HG02571 (cell line): ENCODE data around the gene CETP.
"Not testable (repeated sequence)": the region's sequence is repeated elsewhere in the genome, so short reads cannot be mapped to it uniquely, and the experiment has no call there.

ENCODE experiments used
- ATAC-seq: cut with Tn5 transposase; IDR thresholded peaks from one replicate; pipeline ENCODE4 v1.9.1; 2021; ENCODE audit warnings: mild to moderate bottlenecking, moderate library complexity; ENCODE audit not compliant: unreplicated experiment

CETP gene

DNA sequence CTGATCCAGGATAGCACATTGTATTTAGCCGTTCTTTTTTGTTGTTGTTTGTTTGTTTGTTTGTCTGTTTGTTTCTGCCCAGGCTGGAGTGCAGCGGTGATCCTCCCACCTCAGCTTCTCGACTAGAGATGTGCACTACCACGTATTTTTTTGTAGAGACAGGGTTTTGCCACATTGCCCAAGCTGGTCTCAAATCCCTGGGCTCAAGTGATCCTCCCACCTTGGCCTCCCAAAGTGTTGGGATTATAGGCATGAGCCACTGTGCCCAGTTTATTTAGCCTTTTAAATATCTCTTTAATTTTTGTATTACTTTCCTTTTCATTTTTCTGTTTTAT lies 18.4 kb downstream of the CETP start:
- ATAC-seq = no peak

DNA sequence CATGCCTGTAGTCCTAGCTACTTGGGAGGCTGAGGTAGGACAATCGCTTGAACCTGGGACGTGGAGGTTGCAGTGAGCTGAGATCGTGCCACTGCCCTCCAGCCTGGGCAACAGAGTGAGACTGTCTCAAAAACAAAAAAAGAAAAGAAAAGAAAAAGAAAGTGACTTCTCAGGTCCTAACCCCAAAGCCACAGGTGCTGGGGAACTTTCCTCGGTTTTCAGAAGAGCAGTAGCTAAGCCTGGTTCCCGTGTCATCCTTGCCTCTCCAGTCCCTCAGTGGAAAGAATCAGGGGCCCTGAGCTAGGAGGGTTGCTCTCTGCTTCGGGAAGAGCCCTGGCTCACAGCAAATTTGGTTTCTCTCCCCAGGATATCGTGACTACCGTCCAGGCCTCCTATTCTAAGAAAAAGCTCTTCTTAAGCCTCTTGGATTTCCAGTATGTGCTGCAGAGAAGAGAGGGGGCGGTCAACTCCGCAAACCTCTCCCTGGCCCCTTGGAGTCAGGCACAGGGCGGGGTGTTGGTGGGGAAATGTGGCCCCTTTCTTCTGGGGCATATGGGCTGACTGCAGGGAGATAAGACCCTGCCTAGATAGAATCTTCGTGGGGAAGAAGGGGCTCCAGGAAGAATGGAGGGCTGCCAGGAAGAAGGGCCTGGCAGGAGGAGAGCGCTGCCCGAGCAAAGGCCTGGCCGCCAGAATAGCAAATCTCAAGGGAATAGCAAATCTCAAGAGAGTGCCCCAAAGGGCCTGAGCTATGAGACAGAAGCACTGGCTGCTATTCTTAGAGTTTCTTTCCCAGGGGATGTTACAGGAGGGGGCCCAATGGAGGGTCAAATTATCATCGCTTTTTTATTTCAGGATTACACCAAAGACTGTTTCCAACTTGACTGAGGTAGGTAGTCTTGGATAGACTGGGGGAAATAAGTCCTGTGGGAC lies 19.3 kb downstream of the CETP start:
- ATAC-seq = no peak

DNA sequence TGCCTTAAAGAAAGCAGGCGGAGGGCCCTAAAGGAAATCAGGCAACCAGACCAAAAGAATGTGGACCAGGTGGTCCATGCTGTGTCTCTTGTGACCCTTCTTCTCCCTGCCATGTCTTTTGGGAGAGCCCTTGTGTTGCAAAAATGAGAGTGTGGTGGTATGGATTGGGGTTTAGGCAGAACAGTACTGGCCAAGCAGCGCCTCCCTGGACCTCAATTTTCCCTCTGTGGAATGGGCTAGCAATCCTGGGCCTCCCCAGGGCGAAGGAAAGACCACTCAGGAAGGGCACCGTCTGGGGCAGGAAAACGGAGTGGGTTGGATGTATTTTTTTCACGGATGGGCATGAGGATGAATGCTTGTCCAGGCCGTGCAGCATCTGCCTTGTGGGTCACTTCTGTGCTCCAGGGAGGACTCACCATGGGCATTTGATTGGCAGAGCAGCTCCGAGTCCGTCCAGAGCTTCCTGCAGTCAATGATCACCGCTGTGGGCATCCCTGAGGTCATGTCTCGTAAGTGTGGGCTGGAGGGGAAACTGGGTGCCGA lies 20.1 kb downstream of the CETP start:
- no peak for ATAC-seq

DNA sequence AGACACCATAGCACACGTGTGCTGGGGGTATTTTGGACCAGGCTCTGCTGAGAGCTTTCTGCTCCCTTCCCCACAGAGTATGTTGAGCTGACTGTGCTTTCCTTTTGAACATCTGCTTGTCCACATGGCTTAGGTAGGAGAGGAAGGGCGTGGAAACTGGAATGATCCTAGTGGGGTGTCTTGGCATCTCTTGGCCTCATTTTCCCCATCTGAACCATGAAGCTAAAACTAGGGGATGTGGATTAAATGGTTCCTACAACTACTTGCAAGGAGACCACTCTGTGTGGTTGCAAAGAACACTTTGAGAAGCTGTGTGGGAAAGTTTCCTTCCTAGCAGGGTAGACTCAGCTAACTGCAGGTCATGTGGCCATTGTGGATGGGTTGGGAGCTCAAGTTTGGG lies 20.9 kb downstream of the CETP start:
- no peak for ATAC-seq

DNA sequence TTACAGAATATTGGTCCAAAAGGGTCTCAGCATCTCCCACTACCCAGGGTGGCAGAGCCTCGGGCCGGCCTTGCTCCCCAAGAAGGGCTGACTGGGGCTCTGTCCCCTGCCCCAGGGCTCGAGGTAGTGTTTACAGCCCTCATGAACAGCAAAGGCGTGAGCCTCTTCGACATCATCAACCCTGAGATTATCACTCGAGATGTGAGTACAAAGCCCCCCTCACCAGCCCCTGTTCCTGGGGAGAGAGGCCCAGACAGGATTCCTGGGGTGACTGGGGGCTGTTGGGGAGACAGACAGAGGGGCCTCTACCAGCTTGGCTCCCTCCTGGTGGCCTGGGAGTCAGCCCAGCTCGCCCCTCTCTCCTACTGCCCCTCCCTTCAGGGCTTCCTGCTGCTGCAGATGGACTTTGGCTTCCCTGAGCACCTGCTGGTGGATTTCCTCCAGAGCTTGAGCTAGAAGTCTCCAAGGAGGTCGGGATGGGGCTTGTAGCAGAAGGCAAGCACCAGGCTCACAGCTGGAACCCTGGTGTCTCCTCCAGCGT lies 21.5 kb downstream of the CETP start:
- ATAC-seq = no peak

DNA sequence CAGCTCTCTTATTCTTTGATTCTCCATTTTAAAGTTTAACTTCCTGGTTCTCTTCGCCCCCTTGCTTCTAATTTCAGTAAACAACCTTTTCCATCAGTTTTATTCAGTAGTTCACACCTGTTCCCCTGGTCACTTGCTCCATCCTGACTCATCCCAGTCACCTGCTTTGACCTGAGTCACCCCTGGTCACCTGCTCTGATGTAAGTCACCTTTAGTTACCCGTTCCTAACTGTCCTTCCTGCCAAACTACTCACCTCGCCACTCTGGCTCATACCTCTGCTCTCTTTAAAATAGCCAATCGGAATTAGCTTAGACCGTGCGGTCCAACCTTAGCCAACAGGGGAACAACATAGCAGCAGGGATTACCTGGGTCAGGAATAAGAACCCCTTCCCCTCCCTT lies 22.9 kb downstream of the CETP start:
- no peak for ATAC-seq

DNA sequence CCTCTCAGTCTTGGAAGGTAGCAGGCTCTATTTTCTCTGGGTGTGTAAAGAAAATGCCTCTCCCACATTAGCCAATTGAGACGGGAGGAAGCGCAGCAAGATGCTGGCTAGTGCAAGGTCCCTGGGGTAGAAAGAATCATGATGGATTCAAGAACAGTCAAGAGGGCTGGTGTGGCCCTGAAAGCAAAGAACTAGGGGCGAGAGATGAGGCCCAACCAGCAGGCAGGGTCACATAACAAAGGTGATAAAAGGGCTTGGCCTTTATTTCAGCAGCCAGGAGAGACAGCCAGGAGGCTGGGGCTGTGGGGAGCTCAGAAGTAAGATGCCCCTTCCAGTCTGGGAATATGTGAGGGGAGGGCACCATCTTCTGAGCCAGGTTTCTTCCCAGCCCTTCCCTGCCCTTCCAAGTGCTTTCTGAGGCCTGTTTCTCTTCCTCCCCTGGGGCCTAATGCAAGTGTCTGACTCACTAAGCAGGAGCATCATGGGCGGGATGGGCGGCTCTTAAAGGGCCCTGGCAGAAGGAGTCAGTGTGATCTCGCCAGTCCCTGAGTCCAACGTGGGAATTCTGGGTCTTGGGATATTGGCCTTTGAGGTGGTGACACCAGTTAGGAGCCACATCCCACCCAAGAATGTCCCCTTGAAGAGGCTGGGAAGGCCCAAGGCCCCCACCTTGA lies 23.7 kb downstream of the CETP start:
- ATAC-seq = no peak

DNA sequence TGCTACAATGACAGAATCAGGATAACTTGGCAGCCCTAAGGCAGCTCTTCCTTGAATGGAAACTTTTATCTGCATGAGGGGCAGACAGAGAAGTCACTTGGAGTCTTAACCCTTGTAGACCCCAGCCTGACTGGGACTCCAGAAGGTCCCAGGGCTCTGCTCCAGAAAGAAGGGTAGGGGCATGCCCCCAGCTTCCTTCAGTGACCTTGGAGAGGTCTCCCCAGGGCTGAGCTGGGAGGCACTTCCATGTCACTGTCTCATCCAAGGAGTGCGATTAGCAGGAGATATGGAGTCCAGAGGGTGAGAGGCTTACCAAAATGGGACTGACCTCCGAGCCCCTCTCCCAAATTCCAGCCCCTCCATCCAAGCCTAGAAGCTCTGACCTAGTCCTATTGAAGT lies 24.2 kb downstream of the CETP start:
- ATAC-seq = no peak

DNA sequence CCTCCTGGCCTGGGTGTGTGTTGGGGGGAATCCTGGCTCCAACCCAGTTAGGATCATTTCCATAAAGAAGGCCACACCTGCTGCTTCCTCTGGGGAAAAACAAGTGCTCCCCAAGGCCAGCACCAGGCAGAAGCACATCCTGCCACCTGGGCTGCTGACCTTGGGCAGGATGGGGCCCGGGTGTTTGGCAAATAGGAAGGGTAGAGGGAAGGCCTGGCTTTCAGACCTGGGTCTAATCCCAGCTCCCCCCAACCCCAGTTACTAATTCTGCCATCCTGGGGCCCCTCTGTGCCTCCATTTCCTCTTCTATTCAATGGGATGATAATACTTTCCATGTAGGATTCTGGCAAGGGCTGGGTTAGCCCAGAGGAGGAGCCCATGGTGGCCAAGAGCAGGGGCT lies 24.6 kb downstream of the CETP start:
- no peak for ATAC-seq

DNA sequence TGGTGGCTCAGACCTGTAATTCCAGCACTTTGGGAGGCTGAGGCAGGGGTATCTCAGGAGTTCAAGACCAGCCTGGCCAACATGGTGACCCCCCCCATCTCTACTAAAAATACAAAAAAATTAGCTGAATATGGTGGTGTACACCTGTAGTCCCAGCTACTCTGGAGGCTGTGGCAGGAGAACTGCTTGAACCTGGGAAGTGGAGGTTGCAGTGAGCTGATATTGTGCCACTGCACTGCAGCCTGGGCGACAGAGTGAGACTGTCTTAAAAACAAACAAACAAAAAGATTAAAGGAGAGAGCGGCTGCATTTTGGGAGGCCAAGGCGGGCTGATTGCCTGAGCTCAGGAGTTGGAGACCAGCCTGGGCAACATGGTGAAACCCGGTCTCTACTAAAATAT lies 25.2 kb downstream of the CETP start:
- ATAC-seq = not testable (repeated sequence)

DNA sequence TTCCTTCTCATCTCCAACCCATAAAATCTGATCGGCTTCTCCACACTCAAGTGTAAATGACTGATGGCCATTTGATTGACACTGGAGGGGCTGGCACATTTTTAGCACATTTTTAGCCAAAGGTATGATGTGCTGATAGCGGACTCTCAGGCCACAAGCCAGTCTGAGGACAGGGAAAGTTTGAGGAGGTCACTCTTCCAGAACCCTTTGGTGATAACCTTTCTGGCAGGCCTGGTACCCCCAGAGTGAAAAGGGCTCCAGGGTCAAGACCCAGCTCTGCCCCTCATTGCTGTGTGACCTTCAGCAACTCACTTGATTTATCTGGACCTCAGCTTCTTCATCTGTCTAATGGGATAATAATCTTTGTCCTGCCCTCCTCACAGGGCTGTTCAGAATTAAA lies 25.9 kb downstream of the CETP start:
- no peak for ATAC-seq

DNA sequence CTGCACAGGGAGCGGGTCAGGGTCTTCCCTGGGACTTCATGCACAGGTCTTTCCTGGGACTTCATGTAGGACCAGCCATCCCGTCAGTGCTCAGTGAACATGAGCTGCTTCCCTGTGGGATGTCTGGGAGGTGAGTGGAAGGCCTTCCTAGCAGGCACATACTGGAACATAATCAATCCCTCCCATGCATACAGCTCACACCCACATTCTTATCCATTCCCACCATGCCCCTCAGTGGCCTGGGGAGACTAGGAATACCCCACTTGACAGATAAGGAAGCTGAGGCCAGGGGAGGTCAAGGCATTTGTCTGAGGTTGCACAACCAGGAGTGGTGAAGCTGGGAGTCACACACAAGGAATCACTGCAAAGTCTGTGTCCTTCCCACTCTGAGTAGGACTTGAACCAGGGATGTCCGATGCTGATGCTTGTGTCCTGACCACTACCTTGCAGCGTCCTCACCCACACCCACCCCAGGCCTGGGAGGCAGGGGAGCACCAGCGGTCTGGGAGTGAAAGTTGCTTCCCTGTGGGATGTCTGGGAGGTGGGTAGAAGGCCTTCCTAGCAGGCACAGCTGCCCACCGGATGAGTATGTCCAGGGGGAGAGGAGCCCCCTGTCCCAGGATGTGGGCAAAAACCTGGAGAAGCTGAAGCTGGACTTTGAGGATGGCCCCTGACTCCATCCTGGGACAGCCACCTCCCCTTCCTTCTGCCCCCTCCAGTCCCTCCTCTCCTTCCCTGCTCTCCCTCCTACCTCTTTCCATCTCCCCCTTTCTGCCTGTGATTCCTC lies 26.6 kb downstream of the CETP start:
- no peak for ATAC-seq

DNA sequence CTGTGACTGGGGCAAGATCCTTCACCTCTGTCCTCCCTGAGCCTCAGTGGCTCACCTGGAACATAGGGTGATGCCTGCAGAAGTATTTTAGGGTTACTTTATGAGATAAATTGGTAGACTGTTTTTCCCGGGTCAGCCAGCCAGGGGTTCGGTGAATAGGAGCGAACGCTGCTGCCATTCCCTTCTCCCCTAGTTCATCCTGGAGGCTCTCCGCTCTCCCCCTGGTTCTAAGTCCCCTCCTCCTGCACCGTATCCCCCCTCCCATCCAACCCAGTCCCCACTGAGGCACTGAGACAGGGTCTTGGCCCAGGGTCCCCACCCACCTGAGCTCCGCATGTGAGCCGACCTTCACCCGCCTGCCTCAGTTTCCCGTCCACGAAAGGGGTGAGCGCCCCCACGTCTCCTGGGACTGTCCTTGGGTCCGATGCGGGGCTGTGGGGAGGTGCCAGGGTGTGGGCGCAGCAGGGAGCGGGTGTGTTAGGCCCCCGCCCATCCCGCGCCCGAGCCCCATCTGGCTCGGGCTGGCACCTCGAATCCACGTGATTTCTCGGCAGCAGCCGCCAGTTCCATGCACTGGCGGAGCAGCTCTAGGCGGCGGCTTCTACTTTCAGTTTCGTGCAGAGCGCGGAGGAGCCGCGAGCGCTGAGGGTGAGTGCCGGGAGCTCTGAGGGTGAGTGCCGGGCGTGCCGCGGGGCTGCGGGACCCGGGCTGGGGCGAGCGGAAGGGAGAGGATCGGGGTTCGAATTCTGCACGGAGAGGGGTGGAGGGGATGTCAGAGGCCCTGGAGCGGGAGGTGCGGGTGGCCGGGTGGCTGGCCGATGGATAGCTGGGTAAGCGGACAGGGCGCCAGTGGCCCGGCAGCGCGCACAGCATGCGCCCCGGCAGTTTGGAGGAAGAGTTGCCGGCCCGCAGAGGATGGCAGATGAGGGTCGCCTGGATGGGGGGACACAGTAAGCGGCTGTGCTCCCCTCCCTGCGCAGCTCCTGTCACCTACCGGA lies 27.5 kb downstream of the CETP start, which contains the start of gene NLRC5:
Gene NLRC5, plus strand, starts transcription at position 610 of the 998 bp plus-strand sequence. CDS start 31,156 bp downstream, outside the sequence.
- ATAC-seq = peak; percentile 77

DNA sequence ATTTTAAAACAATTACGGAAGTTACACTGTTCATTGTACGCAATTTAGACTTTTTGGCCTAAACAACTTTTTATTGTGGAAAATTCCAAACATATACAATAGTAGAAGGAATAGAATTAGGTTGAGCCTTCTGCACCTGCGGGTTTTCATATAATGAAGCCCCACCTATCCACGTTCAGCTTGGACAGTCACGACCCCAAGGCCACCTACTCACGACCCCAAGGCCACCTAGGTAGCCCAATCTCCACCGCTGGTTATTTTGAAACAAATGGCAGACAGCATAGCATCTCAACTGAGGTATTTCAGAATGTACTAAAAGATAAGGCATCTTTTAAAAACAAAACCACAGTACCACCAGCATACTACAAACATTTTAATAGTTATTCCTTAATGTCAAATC lies 28.2 kb downstream of the CETP start:
- ATAC-seq = no peak

DNA sequence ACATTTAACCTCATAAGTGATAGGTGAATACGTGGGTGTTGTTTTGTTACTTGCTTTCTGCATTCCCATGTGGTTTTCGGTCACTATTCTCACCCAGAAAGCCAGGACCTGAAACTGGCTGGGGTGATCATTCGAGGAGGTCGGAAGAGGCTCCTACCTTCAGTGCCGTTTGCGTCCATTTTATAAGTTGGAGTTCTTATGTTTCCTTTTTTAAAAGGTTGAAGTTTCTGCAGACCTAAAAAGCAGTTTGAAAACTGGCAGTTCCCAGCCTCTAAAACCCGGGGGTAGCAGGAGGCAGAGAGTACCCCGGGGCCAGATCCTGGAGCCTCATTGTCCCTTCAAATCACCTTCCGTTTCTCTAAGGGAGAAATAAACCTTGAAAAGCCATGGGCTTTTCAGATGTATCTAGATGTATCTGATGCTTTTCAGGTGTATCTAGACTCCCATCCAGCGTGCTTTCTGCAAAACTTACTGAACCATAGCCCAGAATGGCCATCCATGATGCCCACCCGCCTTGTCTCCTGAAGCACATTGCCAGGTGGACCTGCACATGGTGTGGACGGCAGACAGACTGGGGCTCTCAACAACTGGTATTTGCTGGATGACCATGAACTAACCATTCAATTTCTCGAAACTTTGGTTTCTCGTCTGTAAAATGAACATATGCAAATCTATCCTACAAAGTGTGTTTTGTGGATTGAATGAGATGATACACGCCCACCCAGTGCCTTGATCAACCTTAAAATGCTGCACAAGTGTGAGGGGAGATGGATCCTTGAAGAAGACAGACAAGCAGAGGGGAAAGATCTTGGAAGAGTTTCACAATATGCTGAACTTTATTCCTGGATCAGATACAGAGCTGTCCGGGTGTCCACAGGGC lies 28.9 kb downstream of the CETP start:
- ATAC-seq = no peak

DNA sequence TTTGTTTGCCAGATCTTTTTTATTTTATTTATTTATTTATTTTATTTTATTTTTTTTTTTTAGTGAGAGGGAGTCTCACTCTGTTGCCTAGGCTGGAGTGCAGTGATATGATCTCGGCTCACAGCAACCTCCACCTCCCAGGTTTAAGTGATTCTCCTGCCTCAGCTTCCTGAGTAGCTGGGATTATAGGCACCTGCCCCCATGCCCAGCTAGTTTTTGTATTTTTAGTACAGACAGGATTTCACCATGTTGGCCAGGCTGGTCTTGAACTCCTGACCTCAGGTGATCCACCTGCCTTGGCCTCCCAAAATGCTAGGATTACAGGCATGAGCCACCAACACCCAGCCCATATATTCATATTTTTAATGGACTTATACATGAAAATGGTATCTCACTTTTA lies 30.7 kb downstream of the CETP start:
- ATAC-seq = not testable (repeated sequence)

DNA sequence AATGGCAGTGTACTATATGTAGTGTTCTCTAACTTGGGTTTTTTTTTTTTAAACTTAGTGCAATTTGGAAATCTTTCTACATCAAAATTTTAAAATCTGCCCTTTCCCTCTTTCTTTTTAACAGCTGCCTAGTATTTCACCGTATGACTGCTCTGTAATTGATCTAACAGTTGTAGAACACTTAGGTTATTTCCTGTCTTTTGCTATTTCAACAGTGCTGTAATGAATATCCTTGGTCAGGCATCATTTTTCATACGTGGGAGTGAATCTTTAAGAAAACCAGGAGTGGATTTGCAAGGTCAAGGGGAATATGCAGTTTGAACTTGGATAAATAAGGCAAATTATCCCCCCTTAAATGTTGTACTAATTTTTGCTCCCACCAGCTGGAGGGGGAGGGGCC lies 31.5 kb downstream of the CETP start:
- no peak for ATAC-seq

DNA sequence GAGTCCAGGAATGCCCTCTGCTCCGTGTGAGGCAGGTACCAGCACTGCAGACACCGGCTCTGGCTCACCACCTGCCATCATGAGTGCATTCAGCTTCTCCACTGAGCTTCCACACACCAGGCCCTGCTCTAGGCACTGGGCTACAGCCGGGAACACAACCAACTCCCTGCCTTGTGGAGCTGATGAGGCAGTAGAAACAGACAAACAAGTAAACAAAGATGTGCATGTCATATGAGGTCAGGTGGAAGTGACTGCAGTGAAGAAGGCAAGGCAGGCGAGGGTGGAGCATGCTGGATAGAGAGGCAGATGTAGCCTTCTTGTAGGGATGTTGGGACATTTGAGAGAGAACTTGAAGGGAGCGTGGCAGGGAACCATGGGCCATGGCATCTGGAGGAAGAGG lies 32.6 kb downstream of the CETP start:
- ATAC-seq = no peak
